IPS-11a (cell line): ENCODE data around the gene MAP4K4.

ENCODE experiments used
- H3K4me3 ChIP-seq: one replicate; pipeline ENCODE4 v1.5.1; 2013; ENCODE audit warnings: low read depth, low read length, control low read depth

MAP4K4 gene

DNA sequence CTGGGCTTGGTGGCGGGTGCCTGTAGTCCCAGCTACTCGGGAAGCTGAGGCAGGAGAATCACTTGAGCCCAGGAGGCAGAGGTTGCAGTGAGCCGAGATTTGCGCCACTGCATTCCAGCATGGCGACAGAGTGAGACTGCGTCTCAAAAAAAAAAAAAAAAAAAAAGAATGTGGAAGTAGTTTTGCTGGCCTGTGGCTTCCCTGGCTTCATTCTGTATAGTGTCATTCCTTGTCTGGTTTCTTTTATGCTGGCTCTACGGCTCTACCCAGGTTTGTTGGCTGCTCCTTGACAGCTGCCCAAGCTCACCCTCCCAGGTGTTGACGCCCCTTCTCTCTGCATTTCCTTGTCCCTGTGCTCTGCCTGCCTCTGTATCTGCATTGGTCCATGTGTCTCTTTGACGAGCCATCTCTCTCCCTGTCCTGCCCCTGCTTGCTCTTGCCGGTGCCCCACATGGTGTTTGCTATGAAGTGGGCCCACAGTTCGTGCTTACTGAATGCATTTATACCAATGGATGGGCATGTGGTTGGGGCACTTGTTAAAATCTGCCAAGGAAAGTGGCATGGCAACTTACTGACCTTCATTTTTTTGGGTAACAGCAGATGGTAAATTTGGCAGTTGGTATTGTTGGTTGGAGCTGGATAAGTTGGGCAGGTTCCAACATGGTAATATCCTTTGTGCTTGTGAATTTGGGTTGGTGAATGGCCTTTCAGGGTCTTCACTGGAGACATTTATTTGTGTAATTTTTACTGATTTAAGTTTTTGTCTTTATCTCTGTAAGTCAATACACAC, 113.9 kb downstream of the MAP4K4 start:
- no peak overlapping the region for H3K4me3 ChIP-seq

DNA sequence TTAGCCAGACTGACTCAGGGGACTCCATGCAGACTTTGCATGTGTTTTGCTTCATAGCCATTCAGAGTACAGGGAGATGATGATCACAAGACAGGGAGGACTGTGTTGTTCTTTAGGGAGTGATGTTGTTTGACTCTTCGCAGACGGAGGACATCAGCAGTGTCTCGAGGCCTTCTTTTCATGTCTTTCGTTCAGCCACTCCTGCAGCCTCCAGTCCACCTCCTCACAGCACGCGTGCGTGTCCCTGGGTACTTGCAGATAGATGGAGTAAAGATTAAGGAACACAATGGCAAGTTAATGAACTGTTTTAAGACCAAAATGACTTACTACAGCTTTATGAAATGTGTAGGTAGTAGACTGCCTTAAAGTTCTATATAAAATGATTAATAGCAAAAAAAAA, 114.7 kb downstream of the MAP4K4 start:
- no peak overlapping the region for H3K4me3 ChIP-seq

DNA sequence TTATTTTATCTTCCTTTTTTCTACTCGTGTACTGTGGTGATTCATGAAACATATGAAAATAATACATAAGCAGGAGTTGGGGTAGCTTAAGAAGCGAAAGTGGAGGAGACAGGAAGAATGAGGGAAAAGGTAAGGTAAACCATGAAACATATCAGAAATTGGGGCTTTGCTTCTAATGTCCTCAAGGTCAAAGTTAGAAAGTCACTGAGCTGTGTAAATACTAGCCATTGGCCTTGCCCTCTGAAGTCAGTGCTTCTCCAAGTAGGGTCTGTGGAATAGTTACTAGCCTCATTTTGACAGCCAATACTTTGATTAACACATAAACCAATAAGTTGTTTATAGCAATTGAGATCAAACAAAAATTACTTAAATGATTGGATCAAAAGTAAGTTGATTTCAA, 117.2 kb downstream of the MAP4K4 start:
- H3K4me3 ChIP-seq: no peak overlapping the region

DNA sequence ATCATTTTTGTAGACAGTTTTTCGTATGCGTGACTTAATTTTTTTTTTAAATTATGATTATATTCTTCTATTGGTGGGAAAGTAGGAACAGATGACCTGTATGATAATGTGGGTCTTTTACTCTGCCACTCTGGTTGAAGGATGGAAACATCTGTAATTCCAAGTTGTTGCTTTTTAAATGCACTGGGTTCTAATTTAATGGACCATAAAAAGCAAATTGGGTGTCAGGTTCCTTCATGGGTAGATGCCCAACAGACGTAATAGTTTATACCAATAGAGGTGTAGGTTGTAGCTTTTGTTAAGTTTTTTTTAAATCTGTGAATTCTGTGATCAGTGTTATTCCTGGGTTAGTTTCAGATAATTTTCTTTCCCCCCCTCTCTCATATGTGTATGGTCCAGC, 117.6 kb downstream of the MAP4K4 start:
- H3K4me3 ChIP-seq: no peak overlapping the region

DNA sequence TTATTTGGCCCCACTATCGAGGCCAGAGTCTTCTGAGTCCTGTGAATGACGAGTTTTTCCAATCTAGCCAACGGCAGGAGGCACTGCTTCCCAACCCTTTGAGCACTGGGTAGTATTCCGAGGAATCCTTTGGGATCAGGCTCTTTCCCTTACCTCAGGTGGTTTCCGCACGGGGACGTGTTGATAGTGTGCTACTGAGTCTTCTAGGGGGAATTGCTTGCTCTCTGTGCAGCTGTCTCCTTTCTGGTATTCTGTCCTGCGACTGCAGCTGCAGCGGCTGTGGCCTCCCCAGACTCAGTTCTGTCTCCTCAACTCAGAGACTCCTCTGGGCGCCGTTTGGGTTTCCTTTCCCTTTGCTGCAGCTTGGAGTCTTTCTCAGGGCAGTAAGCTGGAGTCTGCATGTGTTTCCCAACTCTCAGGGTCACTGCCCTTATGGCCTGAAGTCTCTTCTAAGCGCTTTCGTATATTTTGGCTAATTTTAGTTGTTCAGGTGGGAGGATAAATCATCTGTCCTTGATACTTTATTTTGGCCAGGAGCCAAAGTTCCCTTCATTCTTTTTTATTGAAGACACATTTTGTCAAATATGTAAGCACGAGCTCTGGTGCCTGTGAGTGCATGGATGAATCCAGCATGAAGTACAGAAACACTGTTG, 118.4 kb downstream of the MAP4K4 start:
- H3K4me3 ChIP-seq: no peak overlapping the region

DNA sequence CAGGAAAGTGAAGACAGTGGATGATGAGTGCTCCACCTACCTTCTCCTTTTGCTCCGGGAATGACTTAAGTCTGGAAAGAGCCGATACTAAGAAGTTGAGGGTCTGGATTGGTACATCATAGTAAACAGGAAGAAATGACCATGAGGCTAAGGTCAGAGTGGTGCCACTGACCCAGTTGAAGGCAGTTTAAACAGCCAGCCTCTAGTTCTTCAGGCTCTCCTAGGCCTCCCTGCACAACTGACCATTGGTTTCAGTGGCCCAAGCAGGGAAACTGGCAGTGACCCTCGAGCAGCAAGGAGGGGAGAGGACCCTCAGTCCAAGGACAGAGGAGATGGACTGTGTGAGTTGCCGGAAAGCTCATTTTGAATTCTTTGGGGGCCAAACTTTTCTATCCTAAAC, 119.1 kb downstream of the MAP4K4 start:
- H3K4me3 ChIP-seq: no peak overlapping the region

DNA sequence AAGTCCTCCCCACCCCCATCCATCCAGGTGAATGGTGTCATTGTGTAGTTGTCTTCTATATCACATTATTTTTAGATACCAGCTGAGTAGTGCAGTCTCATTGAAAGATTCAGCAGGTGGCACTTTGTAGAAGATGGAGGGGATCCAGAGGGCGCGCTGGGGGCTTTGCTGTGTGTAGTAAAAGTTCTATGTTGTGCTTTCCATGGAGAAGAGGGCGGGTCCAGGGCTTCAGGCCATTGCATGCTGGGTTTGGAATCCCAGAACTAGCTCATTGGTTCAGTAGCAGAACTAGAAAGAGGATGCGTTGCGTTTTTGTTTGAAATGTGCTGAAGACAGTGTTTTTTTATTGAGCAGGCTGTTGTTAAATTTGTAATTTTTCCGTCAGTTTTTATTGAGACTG, 120.0 kb downstream of the MAP4K4 start:
- H3K4me3 ChIP-seq: no peak overlapping the region

DNA sequence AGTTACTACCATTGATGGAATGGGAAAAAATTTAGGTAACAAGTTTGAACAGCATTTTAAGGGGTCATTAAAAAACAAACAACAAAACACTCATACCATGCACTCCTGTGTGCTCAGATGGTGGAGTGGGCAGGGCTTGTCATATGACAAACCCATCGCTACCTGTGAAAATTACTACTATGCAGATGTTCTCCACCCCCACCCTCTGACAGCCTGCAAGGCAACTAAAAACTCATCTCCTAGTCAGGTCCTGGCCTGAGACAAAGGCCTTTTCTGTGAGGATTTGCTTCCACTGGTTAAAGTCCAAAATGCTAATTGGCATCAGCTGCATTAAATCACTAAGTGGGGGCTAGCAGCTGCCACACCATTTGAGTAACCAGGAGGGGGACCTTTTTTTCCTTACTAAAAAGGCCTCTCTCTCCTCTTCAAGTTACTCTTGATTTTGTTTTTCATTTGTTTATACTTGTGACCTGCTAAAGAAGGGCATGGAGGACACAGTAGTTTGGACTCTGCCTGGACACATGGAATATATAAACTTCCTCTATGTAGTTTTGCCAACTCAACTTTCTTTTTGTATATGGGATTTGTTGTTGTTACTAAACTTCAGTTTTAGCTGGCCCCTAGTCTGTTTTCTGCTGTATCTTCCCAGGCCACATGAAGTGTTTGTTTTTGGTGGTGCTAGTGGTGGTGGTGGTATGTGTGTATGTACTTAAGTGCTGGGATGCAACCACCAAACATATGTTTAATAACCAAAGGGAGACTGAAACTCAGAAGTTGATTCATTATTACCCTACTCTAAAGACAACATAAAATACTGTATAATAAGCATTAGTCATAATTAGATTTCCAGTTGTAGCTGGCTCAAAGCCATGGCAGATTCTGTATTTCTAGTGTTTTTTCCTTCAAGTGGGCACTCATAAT, 121.3 kb downstream of the MAP4K4 start:
- no peak overlapping the region for H3K4me3 ChIP-seq

DNA sequence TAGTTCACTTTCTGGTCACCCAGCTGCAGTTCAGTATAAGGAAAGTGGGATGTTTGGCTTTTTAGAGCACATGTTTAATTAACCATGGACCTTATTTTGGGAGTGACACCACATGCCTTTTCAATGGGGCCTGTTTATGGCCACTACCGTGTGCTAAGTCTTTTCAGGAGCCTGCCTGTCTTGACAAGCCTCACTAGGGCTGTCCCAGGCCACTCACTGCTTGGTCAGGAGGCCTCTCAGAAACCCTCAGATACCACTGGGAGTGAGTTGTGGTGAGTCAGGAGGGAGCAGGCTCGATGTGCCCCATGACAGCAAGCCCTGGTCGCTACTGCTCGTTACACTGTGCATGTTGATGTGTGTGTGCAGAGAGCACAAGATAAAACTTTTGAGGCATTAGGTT, 123.0 kb downstream of the MAP4K4 start:
- H3K4me3 ChIP-seq: no peak overlapping the region

DNA sequence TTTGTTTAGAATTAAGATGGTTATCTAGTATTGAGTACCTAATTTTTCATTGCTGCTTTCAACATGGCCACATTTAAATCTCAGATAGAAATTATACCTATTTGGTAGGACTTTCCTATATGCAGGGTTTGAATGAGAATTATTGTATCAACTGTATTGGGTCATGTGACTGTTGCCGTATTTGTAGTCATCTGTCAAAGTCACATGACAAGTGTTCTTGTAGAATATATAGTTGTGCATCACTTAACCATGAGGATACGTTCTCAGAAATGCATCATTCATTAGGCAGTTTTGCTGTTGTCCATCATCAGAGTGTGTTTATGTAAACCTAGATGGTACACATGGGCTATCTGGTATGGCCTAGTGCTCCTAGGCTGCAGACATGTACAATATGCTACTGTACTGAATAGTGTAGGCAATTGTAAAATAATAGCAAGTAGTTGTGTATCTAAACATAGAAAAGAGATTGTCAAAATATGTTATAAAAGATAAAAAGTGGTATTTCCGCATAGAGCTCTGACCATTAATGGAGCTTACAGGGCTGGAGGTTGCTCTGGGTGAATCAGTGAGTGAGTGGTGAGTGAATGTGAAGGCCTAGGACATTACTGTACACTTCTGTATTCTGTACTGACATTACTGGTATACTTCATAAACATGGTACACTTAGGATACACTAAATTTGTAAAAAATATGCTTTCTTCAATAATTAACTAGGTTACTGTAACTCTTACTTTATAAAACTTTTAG, 123.7 kb downstream of the MAP4K4 start:
- no peak overlapping the region for H3K4me3 ChIP-seq

DNA sequence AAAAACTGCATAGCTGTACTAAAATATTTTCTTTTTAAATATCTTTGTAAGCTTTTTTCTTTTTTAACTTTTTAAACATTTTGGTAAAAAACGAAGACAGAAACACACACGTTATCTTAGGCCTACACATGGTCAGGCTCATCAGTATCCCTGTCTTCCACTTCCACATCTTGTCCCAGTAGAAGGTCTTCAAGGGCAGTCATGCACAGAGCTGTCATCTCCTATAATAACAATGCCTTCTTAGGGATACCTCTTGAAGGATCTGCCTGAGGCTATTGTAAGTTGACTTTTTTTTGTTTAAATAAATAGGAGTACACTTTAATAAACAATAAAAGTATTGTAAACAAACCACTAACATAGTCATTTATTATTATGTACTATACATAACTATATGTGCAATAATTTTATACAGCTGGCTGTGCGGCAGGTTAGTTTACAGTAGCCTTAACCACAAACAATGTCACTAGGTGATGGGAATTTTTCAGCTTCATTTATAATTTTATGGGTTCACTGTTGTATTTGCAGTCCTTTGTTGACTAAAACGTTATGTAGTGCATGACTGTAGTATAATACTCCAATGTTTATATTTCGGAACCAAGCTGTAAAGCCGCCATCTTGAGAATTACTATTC, 124.4 kb downstream of the MAP4K4 start:
- H3K4me3 ChIP-seq: no peak overlapping the region

DNA sequence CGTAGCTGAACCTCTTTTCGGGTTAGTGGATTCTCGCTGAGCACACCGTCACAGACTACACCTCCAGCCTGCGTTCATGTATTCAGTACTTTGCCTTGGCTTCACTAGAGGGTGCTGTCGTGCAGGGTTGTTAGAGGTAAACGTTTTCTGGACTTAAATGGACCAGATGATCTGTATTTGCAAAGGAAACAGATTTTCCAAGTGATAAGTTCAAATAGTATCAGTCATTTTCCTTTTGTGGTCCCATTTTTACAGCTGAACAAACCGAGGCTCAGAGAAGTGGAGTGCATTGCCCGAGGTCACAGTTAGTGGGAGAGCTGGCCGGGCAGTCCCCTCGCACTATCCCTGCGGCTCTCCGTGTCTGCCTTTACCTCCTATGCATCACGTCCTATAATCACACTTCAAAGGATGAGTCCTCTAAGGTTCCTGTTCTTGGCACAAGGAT, 125.9 kb downstream of the MAP4K4 start:
- no peak overlapping the region for H3K4me3 ChIP-seq

DNA sequence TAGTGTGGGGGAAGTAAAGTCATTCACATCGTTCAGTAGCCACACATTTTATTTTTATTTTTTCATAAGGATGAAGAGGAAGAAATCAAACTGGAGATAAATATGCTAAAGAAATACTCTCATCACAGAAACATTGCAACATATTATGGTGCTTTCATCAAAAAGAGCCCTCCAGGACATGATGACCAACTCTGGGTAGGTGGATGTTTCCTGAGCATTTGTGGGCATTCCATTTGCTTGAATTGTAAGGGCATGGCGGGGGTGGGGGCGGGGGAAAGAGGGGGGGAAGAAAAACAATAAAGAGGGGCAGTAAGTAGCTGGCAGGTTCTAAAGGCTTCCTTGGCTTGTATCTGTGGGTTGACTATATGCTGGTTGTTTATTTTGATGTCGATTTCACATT, 126.4 kb downstream of the MAP4K4 start:
- H3K4me3 ChIP-seq: no peak overlapping the region

DNA sequence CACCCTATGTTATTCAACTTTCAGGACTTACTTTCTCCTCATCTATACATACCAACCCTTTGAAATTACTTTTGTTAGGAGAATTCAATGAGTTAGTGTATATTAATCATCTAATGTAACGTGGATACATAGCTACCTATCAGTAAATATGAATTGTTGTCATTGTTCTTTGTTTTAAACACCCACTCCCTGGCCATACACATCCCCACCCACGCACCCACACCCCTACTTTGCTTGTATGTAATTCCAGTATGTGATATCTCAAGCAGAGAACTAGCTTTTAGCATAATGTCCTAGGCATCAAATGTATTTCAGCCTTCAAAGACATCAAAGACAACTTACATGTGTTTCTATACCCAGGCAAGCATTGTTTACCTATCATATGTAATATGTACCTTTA, 129.2 kb downstream of the MAP4K4 start:
- H3K4me3 ChIP-seq: no peak overlapping the region

DNA sequence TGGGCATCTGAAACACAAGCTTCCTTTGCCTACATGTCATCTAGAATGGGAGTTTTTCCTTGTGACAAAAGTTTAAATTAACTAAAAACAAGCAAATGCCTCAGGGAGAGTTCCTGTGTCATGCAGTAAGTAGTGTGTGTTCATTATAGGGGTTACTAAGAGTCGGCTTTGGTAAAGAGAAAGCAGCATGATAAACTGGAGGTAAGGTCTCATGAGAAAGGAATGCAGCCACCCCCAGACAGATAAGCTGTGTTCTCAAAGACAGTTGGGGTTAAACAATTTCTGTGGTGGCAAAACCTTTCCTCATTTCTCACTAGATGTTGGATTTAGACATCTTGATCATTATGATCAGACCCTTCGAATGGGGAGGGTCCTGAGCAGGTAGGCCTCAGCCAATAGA, 129.7 kb downstream of the MAP4K4 start:
- H3K4me3 ChIP-seq: no peak overlapping the region

DNA sequence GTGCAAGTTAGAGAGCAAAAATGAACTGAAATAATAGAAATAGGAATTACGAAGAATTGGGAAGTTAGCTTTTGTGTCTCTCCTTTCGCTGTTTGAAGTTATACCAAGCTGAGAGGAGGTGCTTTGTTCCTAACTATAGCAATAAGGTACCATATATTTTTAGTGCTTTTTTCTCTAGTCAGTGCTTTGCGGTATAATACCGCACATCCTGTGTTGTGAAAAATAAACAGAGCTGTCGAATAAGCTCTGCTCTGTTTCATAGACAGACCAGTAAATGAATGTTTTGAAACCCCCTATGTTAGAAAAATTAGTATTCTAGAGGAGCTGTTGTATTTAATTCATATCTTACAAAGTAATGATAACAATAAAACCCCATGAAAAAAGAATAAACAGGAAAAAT, 130.8 kb downstream of the MAP4K4 start:
- H3K4me3 ChIP-seq: no peak overlapping the region

DNA sequence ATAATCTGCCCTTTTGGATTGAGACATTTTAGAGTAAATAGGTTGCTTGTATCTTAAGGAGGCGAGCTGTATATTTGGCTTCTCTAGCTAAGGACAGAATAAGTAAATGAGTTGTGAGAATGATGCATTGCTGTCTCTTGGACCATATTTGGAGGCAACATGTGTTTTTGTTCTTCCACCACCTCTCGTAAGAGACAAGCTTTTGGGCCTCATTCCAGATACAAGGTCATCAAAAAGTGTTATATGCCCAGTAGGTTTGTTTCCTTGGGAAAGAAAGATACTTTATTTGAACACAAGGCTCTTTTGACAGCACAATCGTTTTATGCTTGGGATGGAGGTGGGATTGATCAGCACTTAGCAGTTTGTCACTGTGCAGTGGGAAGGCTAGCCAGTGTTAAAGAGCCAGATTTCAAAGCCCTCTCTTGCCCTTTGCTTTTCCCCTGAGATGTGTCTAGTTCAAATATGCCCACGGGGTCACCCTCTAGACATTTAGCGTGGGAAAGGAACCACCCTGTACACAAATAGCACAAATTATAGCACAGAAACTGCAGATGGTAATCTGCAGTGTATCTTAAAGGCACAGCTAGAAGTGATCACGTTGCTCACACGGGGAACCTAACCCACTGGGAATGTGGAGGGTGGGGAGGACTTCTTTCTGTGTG, 131.3 kb downstream of the MAP4K4 start:
- H3K4me3 ChIP-seq: no peak overlapping the region

DNA sequence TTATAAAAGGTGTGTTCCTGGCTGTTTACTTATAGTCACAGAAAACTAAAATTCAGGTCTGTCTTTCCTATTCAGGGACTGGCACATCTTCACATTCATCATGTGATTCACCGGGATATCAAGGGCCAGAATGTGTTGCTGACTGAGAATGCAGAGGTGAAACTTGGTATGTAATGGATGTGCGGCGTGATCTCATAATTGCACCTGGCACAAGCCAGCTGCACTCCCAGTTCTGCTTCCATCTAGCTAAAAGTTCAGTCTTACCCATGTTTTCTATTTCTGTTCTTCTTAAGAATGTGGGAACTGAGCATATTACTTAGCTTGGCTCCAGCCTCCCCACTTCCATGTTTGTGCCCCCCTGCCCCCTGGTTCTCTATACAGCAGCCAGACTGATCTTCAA, 131.9 kb downstream of the MAP4K4 start:
- H3K4me3 ChIP-seq: no peak overlapping the region

DNA sequence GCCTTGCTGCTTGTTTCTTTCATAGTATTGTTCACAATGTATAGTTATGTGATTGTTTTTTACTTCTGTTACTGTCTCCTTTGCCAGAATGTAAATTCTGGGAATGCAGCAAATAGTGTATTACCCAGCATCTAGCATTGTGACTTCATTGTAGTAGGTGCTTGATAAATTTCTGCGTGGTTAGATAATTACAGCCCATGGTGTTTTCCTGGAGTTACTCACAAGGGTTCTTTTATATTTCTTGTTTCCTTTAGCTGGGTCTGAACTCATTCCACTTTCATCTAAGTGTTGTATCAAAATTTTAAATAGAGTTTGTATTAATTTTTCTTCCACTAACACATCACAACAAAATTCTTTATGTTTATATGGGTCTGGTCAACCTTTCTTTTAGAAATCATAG, 132.6 kb downstream of the MAP4K4 start:
- no peak overlapping the region for H3K4me3 ChIP-seq

DNA sequence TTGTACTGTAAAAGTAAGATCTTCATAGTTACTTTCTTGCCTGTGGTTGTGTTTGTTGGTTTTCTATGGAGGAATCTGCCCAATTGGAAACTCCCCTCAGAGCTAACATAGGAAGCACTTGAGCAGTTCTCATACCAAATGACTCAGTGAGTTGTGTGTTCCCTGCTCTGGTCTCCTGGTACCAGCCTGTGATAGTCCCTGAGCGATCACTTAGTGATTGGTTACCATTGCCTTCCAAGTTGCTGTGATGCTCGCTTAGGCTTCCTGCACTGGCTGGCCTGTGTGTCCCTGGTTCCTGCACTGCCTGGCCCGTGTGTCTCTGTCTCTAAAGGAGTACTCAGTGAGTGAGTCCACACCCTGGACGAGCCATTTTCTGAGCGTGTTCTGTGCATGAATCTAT, 133.0 kb downstream of the MAP4K4 start:
- no peak overlapping the region for H3K4me3 ChIP-seq
